HG02623 (cell line): ENCODE results near the gene PAQR3.
A peak's percentile ranks its signal among the peaks of the same experiment; 100 is the strongest.

Source experiments
- ATAC-seq: cut with Tn5 transposase; IDR thresholded peaks from one replicate; pipeline ENCODE4 v1.9.1; 2021; ENCODE audit warnings: moderate library complexity; ENCODE audit not compliant: unreplicated experiment

PAQR3 gene, protein sequence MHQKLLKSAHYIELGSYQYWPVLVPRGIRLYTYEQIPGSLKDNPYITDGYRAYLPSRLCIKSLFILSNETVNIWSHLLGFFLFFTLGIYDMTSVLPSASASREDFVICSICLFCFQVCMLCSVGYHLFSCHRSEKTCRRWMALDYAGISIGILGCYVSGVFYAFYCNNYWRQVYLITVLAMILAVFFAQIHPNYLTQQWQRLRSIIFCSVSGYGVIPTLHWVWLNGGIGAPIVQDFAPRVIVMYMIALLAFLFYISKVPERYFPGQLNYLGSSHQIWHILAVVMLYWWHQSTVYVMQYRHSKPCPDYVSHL

GRCh38 chr4:78938868-78939666 is at the start of gene PAQR3:
Gene PAQR3, minus strand, starts transcription at chr4:78939438. Its CDS starts 214 bp downstream, at chr4:78939224.
- ATAC-seq = peak; percentile 97

GRCh38 chr4:78987683-78988082 is 48.4 kb upstream of the PAQR3 start:
- no peak for ATAC-seq

GRCh38 chr4:78984593-78984992 is 45.4 kb upstream of the PAQR3 start:
- ATAC-seq = no peak

- no peak for ATAC-seq
Observed at GRCh38 chr4:78975865-78976264, 36.6 kb upstream of the PAQR3 start.

DNA sequence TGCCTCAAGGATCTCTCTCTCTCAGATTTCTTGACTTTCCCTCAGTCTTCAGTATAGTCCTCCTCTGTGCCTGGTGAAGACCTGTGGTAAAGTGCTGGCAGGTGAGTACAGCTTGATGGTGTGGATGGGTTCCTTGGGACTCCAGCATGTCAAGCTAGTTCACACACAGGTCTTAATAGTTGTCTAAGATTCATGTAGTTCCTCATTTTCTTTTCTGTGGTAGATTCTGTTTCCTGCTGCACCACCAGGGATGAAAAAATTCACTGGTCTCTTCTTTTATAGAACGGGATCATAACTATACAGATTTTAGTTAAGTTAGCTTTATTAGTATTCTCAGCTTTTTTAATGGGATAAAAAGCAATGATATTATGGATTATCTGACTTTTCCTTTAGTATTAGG is 32.5 kb upstream of the PAQR3 start:
- no peak for ATAC-seq

DNA sequence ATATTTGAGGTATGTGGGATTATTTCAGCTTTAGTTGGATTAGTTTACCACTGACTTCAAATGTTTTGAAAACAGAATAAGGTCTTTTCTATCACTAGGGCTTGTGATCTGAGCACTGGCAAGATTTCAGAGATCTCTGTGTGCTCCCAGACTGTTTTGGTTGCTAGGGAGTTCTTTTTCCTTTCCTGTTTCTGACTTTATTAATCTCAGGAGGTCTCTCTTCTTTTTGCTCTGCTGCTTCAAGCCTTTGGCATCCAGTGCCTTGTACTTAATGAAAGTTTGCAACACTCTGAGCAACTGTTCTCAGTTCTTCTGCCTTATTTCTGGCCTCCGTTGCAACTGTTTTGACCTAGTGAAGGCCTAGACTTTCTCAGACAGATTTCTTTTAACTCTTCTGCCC is 32.1 kb upstream of the PAQR3 start:
- no peak for ATAC-seq

DNA sequence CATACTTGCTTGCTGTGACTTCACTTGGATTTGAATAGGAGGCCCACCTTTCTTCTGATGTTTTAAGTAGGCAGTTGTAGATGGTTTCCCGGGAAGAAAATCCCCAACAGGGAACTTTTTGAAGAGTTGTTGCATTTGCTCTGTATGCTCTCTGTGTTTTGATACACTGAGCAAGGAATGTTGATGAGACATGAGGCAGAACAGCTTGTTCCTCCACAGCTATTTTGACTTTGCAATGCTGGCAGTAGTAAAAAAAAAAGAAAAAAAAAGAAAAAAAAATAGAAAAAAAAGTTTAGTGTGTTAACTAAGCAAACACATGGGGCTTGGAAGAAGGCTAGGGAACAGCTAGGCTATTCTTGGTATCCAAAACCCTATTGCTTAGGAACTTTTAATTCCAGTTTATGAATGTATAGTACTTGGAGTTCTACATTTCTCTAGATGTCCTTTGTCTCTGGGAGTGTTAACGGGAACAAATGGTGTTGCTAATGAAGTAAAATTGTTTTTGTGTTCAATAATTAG is 23.4 kb upstream of the PAQR3 start:
- no peak for ATAC-seq

DNA sequence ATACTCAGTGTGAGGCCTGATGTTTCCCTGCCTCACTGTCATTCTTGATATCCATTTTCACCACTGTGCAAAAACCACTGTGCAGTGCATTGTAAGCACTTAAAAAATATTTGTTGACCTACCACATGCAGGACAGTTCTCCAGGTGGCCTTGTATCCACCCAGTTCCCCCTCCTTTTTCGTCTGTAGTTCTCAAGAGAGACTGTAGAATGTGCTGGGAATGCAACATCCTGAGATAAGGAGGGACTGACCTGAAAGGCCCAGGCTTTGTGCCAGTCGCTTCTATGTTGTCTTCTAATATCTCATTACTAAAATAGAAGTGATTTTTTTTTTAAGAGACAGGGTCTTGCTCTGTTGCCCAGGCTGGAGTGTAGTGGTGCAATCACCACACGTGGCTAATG is 21.7 kb upstream of the PAQR3 start:
- ATAC-seq = no peak

- ATAC-seq = no peak
Observed at GRCh38 chr4:78956975-78957374, 17.7 kb upstream of the PAQR3 start.

GRCh38 chr4:78953769-78954666 is 14.8 kb upstream of the PAQR3 start:
- no peak for ATAC-seq

- no peak for ATAC-seq
Observed at GRCh38 chr4:78953231-78953630, 14.0 kb upstream of the PAQR3 start.

DNA sequence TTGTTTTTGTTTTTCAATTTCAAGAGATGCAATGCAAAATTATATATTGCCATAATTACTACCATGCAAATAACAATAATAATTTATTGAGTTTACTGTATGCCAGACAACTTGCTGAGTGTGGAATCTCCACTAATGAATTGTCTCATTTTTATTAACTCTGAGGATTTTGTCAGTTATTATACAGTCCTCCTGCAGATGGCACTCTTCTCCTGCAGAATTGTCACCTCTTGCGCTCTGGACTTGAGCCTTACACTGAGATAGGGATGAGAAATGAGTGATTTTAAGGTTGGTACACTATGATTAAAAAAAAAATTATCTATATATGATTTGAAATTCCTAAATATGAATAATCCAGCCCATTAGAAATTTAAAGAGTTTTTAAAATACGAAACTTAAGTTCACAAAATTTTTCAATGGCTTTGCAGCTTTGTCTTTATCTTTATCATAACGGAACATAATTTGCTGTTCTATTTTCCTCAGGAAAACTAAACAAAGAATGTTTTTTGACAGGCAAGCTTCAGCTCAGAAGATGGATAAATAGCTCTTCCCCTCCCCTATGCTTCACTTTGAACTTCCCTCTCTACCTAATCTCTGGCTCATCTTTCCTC is 12.7 kb upstream of the PAQR3 start:
- ATAC-seq = peak; percentile 72

DNA sequence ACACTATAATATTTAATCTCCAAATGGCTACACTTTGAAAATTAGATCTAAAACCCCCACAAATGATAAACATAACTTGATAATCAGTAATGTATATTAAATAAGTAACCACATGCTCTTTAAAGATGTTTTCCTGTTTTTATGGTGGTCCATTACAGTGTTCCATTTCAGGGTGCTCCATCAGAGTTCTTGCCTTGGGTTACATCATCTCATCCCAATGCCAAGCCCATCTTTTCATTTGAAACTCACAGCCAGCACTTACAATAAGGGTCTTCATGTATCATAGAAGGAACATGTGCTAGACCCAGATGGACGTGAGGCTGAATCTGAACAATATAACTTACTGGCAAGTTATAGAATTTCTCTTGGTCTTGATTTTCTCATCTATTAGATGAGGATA is 10.5 kb upstream of the PAQR3 start:
- no peak for ATAC-seq

DNA sequence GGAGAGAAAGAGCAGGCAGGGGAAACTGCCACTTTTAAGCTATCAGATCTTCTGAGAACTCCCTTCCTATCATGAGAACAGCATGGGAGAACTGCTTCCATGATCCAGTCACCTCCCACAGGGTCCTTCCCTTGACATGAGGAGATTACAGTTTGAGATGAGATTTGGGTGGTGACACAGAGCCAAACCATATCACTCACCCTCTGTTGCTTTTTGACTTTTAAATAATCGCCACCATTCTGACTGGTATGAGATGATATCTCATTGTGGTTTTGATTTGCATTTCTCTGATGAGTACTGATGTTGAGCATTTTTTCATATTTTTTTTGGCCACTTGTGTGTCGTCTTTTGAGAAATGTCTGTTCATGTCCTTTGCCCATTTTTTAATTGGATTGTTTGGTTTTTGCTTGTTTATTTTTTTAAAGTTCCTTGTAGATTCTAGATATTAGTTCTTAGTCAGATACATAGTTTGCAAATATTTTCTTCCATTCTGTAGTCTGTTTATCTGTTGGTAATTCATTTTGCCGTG is 6.5 kb upstream of the PAQR3 start:
- no peak for ATAC-seq

DNA sequence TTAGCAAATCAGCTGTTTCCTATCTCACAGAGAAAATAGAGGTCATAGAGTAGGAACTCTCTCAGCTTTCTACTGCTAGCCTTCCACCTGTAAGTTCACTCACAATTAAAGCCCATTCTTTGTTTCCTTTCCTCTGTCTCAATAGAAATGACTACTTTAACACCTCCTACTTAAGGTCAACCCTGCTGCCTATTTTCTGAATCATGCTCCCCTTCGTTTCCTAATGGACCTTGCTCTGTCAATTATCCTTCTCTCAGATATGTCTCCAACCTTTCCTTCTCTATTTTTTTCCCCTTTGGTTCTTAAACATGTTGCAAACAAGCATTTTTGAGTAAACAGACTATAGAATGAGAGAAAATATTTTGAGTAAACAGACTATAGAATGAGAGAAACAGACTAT is 5.1 kb upstream of the PAQR3 start:
- no peak for ATAC-seq

GRCh38 chr4:78940752-78941151 is 1.5 kb upstream of the PAQR3 start:
- no peak for ATAC-seq

DNA sequence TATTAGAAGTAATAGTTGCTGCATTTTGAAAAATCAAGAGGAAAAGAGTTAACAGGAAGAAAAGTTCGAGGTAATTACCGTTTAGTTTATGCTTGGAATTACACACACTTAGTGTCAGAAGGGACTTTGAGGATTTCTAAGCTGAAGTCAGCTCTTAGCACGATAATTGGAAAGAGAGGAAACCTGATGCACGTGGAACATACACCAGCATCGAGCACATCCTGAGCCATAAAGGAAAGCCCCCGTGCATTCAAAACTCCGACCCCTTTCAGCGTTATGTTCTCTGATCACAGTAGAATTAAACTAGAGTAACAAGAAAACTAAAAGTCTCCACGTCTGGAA is 400 bp upstream of the PAQR3 start:
- peak; percentile 8 for ATAC-seq

DNA sequence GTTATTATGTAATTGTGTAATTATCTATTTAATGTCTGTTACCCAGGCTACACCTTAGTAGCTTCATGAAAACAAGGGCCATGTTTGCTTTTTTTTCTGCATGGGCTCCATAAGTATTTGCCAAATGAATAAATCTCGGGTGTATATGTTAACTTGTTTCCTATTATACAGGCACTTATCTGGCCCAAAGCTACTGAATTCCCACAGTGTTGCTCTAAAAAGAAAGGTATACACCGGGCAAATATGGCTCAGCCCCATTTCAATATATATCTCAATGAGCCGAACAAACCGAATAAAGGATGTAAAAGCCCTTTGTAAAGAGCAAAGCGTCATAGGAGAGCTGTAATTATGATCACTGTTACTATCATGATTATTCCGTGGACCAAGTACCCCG is 767 bp downstream of the PAQR3 start:
- no peak for ATAC-seq

- ATAC-seq = no peak
Observed at GRCh38 chr4:78937837-78938236, 1.4 kb downstream of the PAQR3 start.

DNA sequence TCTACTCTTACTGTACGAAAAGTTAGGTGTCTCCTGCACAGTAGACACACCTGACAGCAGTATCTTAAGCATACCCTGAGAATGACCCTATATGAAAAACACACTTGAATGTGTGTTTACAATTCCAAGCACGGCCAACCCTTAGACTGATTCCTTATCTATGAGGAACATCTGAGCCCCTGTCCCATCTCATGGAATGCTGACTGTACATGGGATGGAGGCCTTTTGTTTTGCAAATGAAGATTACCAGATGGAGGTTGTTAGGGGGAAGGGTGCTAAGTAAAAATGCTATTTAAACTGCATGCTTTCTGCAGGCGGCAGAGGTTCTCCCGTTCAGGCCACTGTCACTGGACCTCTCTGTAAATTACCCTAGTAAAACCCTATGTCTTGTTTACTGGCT is 2.2 kb downstream of the PAQR3 start:
- no peak for ATAC-seq
